GF-D8 (cell line): ENCODE results near the gene KRTAP4-5.
"Not testable (repeated sequence)": the region's sequence is repeated elsewhere in the genome, so short reads cannot be mapped to it uniquely, and the experiment has no call there.

Source experiments
- DNase-seq: peaks from one replicate; lab custom pipeline; 2025; lab: John Stamatoyannopoulos, UW

The KRTAP4-5 gene

DNA sequence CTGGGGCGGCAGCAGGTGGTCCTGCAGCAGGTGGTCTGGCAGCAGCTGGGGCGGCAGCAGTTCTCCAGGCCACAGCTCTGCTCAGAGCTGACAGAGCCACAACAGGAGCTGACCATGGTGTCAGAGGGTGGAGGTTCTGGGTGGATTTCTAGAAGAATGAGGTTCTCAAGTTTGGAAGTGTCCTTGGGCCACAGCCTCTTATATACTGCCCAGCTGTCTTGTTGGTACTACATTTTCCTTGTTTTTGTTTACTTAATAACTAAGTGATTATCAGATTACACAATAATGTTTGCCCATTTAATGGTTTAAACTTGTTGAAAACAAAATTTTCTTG is at the start of gene KRTAP4-5:
Gene KRTAP4-5, minus strand, starts transcription at position 174 of the 334 bp plus-strand sequence. Its CDS starts 58 bp downstream, at position 116.
- no peak for DNase-seq

DNA sequence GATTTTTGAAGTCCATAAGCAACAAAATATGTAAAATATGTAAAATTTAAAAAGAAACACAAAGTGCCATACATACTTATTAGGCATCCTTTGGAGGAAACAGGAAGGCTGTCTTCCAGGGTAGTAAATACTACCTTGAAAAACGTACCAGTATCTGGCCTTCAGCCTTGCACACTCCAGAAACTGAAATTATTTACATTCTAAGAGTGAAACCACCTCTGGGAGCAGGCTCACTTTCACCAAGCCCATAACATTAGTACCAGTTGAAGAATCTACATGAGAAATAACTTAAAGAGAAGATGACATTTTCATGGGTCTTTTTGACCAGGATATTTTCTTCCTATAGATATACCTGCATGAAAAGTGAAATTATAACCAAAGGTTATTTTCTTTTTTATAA is 46.4 kb upstream of the KRTAP4-5 start:
- DNase-seq = no peak

DNA sequence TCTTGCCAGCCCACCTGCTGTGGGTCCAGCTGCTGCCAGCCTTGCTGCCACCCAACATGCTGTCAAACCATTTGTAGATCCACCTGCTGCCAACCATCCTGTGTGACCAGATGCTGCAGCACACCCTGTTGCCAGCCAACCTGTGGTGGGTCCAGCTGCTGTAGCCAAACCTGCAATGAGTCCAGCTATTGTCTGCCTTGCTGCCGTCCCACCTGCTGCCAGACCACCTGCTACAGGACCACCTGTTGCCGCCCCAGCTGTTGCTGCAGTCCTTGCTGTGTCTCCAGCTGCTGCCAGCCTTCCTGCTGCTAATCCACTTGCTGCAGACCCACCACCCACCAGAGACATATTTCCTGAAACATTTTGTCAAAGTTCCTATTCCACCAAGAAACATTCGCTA is 40.7 kb upstream of the KRTAP4-5 start:
- no peak for DNase-seq

DNA sequence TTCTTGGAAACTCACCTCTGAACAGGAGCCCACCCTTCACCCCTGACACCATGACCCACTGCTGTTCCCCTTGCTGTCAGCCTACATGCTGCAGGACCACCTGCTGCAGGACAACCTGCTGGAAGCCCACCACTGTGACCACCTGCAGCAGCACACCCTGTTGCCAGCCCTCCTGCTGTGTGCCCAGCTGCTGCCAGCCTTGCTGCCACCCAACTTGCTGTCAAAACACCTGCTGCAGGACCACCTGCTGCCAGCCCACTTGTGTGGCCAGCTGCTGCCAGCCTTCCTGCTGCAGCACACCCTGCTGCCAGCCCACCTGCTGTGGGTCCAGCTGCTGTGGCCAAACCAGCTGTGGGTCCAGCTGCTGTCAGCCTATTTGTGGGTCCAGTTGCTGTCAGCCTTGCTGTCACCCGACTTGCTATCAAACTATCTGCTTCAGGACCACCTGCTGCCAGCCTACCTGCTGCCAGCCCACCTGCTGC is 40.3 kb upstream of the KRTAP4-5 start, which contains the start of gene KRTAP9-1:
Gene KRTAP9-1, plus strand, starts transcription at position 51 of the 482 bp plus-strand sequence. Its CDS starts 0 bp downstream, at position 51.
- not testable (repeated sequence) for DNase-seq

DNA sequence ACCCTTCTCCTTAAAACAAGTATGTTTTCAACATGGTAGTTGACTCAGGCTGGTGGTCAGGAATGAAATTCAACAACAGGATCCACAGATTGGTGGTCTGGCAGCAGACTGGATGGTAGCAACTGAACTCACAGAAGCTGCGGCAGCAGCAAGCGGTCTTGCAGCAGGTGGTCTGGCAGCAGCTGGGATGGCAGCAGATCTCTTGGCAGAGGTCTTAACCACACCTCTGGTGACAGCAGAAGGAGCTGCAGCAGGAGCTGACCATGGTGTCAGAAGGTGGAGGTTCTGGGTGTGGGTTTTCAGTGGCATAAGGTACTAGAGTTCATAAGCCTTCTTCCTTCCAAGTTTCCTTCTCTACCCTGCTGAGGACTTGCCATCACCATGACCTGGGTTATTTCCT is 37.2 kb upstream of the KRTAP4-5 start:
- DNase-seq = no peak

DNA sequence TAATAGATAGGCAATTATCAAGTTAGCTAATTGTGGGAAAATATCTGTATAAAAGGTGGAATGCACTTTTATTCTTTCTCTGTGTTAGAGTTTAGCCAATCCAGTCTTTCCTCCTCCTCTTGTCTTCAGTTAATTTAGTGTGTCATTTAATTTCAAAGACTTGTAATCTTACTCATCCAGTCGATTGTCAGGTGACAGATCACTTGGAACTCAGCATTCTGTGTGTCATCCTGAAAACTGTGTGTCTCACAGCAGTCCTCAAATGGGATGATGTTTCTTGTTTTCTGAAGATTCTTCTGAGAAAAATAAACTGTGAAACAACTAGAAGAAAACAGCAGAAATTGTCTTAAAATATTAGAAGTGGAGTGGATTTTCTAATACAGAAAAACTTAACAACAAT is 35.4 kb upstream of the KRTAP4-5 start:
- no peak for DNase-seq

DNA sequence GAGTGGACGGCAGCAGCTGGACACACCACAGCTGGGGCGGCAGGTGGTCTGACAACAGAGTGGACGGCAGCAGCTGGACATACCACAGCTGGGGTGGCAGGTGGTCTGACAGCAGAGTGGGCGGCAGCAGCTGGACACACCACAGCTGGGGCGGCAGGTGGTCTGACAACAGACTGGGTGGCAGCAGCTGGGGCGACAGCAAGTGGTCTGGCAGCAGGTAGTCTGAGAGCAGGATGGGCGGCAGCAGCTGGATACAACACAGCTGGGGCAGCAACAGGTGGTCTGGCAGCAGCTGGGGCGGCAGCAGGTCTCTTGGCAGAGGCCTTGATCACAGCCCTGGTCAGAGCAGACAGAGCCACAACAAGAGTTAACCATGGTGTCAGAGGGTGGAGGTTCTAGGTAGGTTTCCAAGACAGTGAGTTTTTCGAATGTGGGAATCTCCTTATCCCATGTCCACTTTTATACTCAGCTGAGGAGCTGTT is 34.9 kb upstream of the KRTAP4-5 start, which contains the start of gene KRTAP4-1:
Gene KRTAP4-1, minus strand, starts transcription at position 432 of the 482 bp plus-strand sequence. Its CDS starts 57 bp downstream, at position 375.
- DNase-seq = no peak

DNA sequence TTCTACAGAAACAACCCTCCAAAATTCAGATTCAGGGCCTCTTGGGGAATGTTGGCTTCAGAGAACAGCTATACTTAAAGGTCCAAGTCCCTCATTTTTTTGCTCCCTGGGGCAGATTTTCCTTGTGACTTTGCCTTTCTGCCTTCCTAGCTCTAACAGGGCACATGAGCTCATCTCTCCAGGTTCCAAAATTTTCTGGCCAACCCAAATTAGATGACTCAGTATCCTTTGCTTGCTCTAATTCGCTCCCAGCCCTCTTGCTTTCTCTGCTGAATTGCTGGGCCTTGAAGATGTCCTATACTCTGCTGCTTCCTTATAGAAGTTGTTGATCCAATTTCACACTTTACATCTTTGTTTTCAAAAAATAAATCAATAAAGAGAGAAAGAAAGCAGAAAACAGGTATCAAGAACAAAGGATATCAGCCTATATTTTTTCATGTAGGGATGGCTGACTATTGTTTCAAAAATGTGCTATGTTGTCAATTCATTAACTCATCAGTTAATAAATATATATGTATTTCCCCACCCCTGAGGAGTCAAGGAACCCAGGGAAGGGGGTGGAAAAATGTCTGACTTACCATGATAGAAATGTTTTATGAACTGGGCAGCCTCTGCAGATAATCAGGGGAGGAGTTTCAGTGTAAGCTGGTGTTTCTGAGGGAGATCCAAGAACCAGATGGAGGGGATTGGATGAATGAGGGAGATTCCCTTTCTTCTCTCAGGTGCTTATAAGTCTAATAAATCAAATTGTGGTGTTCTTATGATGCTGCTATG is 29.4 kb upstream of the KRTAP4-5 start:
- DNase-seq = no peak

DNA sequence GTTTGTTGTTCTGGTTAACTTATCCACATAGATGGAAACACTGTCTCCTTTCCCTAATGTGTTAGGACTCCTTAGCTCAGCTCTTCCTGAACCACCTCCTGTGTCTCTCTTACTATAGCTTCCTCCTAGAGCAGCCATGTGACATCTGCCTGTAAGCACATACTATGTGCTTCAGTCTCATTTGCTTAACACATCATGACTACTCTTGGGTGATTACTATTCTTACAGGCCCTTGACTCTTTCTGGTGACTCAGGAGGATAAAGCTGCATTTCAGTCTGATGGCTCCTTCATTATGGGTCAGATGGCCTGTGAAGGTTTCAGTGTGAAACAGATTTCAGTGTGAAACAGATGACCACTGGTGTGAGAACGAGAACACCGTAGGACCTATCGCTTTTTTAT is 28.7 kb upstream of the KRTAP4-5 start:
- DNase-seq = no peak

DNA sequence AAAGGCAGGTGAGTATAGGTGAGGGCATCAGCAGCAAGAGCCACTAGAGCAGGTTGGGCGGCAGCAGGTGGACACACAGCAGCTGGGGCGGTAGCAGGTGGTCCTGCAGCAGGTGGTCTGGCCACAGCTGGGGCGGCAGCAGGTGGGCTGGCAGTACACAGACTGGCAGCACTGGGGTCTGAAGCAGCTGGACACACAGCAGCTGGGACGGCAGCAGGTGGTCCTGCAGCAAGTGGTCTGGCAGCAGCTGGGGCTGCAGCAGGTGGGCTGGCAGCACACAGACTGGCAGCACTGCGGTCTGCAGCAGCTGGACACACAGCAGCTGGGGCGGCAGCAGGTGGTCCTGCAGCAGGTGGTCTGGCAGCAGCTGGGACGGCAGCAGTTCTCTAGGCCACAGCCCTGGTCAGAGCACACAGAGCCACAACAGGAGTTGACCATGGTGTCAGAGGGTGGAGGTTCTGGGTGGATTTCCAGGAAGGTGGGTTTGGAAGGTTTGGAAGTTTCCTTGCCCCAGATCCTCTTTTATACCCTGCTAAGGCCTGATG is 28.2 kb upstream of the KRTAP4-5 start, which contains the start of gene KRTAP4-2:
Gene KRTAP4-2, minus strand, starts transcription at position 495 of the 545 bp plus-strand sequence. Its CDS starts 57 bp downstream, at position 438.
- DNase-seq = no peak

DNA sequence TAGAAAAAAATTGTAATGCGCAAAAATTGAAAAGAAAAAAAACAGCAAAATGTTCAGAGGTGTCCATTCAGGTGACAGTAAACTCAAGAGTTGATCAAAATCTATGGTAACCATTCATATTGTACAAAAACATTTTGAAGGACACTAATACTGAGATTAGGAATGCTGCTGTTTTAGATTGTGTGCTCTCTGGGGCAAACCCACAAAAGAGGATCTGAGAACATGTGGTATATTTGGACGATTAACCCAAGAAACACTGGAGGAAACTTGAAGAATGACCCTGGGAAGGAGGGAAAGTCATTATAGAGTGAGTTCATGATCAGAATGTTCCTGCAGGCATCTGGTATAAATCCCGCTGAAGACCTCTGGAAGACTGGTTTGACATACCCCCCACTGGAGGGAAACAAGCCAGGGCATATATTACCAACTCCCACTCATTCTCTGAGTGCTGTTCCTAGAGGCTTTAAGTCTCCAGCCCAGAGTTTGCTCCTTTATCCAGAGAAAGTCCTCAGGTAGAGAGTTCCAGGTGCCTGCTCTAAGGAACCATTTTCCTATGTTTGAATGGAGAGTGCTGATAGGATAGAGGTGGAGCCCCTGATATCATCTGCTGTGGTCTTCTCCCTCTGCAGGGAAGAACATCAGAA is 27.2 kb upstream of the KRTAP4-5 start:
- no peak for DNase-seq

DNA sequence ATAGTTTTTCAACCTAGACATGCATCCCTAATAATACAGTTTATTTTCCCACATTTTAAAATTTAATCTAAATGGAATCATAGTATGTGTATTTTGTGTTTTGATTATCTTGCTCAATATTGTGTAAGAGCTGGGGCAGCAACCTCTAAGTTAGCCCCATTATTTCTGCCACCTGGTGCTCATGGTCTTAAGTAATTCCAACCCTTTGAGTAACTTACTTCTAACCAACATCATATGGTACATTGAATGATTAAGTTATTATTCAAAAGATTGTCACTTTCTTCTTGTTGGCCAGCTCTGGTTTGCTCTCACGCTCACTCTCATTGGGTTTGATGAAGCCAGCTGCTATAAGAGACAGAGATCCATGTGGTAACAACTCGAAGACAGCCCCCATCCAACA is 22.3 kb upstream of the KRTAP4-5 start:
- DNase-seq = no peak

DNA sequence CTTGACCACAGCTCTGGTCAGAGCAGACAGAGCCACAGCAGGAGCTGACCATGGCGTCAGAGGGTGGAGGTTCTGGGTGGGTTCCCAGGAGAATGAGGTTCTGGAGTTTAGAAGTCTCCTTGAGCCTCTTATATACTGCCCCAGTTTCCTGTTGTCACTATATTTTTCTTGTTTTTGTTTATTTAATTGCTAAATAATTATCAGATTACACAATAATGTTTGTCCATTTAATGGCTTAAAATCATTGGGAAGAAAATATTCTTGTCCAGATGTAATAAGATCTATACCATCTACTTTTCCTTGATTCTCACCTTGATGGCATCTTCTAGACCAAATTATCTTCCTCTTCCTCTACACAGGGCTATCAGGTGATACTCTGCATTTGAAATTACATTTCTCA is 18.5 kb upstream of the KRTAP4-5 start, which contains the start of gene KRTAP4-3:
Gene KRTAP4-3, minus strand, starts transcription at position 101 of the 400 bp plus-strand sequence. Its CDS starts 49 bp downstream, at position 52.
- no peak for DNase-seq

DNA sequence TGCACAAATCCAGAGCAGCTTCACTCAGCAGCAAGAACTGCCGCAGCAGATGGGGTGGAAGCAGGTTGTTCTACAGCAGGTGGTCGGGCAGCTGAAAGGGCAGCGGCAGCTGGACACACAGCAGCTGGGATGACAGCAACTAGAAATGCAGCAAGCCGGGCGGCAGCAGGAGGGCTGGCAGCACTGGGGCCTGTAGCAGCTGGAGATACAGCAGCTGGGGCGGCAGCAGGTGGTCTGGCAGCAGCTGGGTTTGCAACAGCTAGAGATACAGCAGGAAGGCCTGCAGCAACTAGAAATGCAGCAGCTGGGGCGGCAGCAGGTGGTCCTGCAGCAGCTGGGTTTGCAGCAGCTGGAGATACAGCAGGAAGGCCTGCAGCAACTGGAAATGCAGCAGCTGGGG is 17.9 kb upstream of the KRTAP4-5 start:
- no peak for DNase-seq

DNA sequence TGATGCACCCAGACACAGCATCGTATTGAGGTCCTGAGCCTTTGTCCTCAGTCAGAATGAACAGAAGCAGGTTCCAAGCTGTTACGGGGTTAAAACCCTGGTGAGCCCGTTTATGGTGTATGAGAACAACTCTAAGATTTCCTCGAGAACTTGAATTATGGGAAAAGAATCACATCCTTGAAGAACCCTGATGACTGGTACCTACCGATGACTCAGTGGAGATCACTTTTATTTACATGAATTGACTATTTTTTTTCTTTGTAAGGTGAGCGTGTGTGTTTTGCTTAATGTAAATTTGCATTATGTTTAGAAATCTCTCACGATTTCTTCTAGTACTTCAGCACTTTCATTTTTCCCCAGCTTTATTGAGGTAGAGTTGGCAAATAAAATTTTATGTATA is 14.2 kb upstream of the KRTAP4-5 start:
- no peak for DNase-seq

DNA sequence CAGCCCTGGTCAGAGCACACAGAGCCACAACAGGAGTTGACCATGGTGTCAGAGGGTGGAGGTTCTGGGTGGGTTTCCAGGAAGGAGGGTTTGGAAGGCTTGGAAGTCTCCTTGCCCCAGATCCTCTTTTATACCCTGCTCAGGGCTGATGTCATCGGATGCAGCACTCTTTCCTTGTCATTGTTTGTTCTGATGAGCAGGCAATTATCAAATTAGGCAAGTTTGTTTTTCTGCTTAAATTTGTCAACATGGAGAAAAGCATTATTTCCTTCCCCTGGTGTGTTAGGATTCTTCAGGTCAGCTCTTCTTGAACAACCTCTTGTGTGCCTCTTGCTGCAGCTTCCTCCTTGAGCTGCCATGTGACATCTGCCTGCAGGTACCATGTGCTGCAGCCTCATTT is 11.0 kb upstream of the KRTAP4-5 start, which contains the start of gene KRTAP4-4:
Gene KRTAP4-4, minus strand, starts transcription at position 101 of the 400 bp plus-strand sequence. Its CDS starts 57 bp downstream, at position 44.
- no peak for DNase-seq

DNA sequence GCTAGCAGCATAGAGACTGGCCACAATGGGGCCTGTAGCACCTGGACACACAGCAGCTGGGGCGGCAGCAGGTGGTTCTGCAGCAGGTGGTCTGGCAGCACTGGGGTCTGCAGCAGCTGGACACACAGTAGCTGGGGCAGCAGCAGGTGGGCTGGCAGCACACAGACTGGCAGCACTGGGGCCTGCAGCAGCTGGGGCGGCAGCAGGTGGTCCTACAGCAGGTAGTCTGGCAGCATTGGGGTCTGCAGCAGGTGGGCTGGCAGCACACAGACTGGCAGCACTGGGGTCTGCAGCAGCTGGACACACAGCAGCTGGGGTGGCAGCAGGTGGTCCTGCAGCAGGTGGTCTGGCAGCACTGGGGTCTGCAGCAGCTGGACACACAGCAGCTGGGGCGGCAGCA is 10.6 kb upstream of the KRTAP4-5 start:
- DNase-seq = not testable (repeated sequence)

DNA sequence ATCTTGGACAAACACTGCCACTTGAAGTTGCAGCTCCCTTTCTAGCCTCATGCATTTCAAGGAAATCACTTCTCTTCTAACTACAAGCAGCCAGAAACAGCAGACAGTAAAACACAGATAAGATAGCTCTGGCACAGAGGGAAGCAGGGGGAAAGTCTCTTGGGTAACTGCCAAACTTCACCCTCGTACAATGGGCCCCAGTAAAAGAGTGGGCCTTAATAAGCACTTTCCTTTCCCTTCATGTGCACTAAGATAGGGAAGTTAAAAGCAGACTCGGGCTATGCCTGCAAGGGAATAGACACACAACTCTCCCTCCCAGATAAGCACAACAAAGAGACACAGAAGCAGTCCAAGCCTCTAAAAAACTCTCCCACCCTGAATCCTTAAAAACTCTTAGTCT is 4.2 kb upstream of the KRTAP4-5 start:
- DNase-seq = no peak

DNA sequence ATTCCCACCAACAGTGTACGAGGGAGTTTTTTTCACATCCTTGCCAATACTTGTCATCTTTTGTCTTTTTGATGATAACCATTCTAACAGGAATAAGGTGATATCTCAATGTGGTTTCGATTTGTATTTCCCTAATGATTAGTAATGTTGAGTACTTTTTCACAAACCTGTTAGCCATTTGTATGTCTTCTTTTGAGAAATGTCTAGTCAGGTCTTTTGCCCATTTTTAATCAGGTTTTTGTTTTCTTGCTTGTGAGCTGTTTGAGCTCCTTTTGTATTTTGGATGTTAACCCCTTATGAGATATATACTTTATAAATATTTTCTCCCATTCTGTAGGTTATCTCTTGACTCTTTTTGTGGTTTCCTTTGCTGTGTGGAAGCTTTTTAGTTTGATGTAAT is 1.9 kb upstream of the KRTAP4-5 start:
- DNase-seq = no peak

DNA sequence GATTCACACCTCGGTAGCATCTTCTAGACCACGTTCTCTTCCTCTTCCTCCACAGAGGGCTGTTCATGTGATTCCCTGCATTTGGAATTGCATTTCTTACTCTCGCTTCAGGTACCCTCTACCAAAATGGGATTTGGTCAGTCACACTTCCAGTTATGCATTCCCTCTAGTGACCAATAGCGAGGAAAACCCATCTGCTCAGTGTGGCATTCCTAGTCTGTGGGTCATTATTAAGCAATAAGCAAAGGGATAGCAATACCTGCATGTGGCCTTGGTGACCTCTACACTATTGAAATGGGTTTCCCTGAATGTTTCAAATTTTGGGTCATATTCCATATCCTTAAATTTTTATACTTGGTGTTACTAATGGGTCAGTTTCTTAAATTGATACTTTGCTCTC is 401 bp upstream of the KRTAP4-5 start:
- no peak for DNase-seq

DNA sequence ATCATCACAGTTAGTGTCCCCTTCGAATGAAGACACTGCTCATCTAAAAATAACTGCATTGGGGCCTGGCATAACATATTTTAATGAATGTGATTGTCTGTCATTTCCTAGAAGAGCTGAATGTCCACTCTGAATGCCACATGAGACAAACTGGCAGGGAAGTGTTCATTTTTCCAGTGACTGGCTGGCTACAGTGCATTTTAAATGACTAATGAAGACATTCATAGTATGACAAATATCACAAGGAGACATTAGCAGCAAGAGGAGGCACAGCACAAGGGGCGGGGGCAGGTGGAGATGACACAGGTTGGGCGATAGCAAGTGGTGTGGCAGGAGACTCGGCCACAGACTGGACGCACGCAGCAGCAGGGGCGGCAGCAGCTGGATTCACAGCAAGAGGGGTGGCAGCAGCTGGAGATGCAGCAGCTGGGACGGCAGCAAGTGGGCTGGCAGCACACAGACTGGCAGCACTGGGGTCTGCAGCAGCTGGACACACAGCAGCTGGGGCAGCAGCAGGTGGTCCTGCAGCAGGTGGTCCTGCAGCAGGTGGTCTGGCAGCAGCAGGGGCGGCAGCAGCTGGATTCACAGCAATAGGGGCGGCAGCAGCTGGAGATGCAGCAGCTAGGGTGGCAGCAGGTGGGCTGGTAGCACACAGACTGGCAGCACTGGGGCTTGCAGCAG is 514 bp downstream of the KRTAP4-5 start:
- not testable (repeated sequence) for DNase-seq
